NT2/D1 (cell line): Measurements from ENCODE around the gene OTOG.

Experiments
- DNase-seq: peaks from one replicate; pipeline ENCODE4 v3.0.0-alpha.2; 2011; ENCODE audit warnings: low read depth, low spot score
- H3K27me3 ChIP-seq: 2 replicates; pipeline ENCODE4 v1.6.0; 2011; ENCODE audit warnings: mild to moderate bottlenecking; ENCODE audit not compliant: insufficient read length, insufficient read depth
- H3K36me3 ChIP-seq: 2 replicates; pipeline ENCODE4 v1.6.1; 2011; ENCODE audit warnings: mild to moderate bottlenecking, low read length, mixed read lengths; ENCODE audit not compliant: insufficient read depth, insufficient read length
- H3K4me1 ChIP-seq: 2 replicates; pipeline ENCODE4 v1.5.1; 2011; ENCODE audit not compliant: insufficient read depth, insufficient read length
- H3K4me3 ChIP-seq: 2 replicates; pipeline ENCODE4 v1.5.1; 2011; ENCODE audit warnings: low read depth; ENCODE audit not compliant: insufficient read length
- H3K9ac ChIP-seq: 2 replicates; pipeline ENCODE4 v1.6.0; 2011; ENCODE audit warnings: low read depth; ENCODE audit not compliant: insufficient read length
- H3K9me3 ChIP-seq: 2 replicates; pipeline ENCODE4 v1.5.1; 2011; ENCODE audit warnings: mild to moderate bottlenecking, low read length; ENCODE audit not compliant: insufficient read depth
- SUZ12 ChIP-seq: IDR thresholded peaks from 2 replicates; pipeline ENCODE4 v1.6.1; 2011; ENCODE audit not compliant: insufficient read length, insufficient read depth; ENCODE audit errors: extremely low read depth
- YY1 ChIP-seq: IDR thresholded peaks from 2 replicates; pipeline ENCODE4 v1.6.1; 2011; ENCODE audit not compliant: insufficient read length, insufficient read depth
- ZNF274 ChIP-seq: IDR thresholded peaks from 2 replicates; pipeline ENCODE4 v1.6.1; 2011; ENCODE audit warnings: mild to moderate bottlenecking, low read depth, low read length

Gene OTOG

GRCh38 chr11:17607083-17607429 is 60.0 kb downstream of the OTOG start:
- no peak overlapping the region for H3K9ac ChIP-seq
- peaks cover 3% of the 10 kb centered on the region for H3K4me1 ChIP-seq
- no peaks in the 10 kb centered on the region for H3K36me3 ChIP-seq
- no peak for TF ChIP-seq YY1
- TF ChIP-seq SUZ12 = no peak
- TF ChIP-seq ZNF274 = no peak
- no peak overlapping the region for H3K4me3 ChIP-seq
- peaks cover 19% of the 10 kb centered on the region for H3K27me3 ChIP-seq
- H3K9me3 ChIP-seq = no peaks in the 10 kb centered on the region
- no peak for DNase-seq

- Histone ChIP-seq H3K27me3 (peaks cover 11% of the 10 kb centered on the region), H3K36me3 (no peaks in the 10 kb centered on the region), H3K9ac (no peak overlapping the region), H3K4me1 (peaks cover 2% of the 10 kb centered on the region), H3K9me3 (no peaks in the 10 kb centered on the region), H3K4me3 (no peak overlapping the region)
- TF ChIP-seq SUZ12 (no peak), ZNF274 (no peak), YY1 (no peak)
- DNase-seq = no peak
Measured at GRCh38 chr11:17607591-17608570, 60.8 kb downstream of the OTOG start.

- peaks cover 3% of the 10 kb centered on the region for H3K27me3 ChIP-seq
- TF ChIP-seq SUZ12 (no peak), YY1 (no peak), ZNF274 (no peak)
Measured at GRCh38 chr11:17608821-17609220, 61.8 kb downstream of the OTOG start.

GRCh38 chr11:17609291-17610084 is 62.4 kb downstream of the OTOG start:
- TF ChIP-seq ZNF274 = no peak
- TF ChIP-seq SUZ12 = no peak
- TF ChIP-seq YY1 = no peak
- DNase-seq = no peak
- Histone ChIP-seq H3K27me3 (no peaks in the 10 kb centered on the region), H3K4me1 (peaks cover 2% of the 10 kb centered on the region), H3K9ac (no peak overlapping the region), H3K9me3 (no peaks in the 10 kb centered on the region), H3K36me3 (no peaks in the 10 kb centered on the region), H3K4me3 (no peak overlapping the region)

More at GRCh38 chr11:17608821-17609220, 61.8 kb downstream of the OTOG start:
- Histone ChIP-seq H3K9me3 (no peaks in the 10 kb centered on the region), H3K9ac (no peak overlapping the region), H3K36me3 (no peaks in the 10 kb centered on the region), H3K4me1 (peaks cover 2% of the 10 kb centered on the region), H3K4me3 (no peak overlapping the region)
- DNase-seq = no peak

- H3K27me3 ChIP-seq = no peaks in the 10 kb centered on the region
- H3K36me3 ChIP-seq = no peaks in the 10 kb centered on the region
- H3K4me1 ChIP-seq = peaks cover 2% of the 10 kb centered on the region
- DNase-seq = no peak
- H3K4me3 ChIP-seq = no peak overlapping the region
- H3K9me3 ChIP-seq = no peaks in the 10 kb centered on the region
- no peak overlapping the region for H3K9ac ChIP-seq
- no peak for TF ChIP-seq YY1
Measured at GRCh38 chr11:17610085-17610894, 63.2 kb downstream of the OTOG start.

GRCh38 chr11:17611049-17611448 is 64.0 kb downstream of the OTOG start:
- no peak for TF ChIP-seq YY1
- Histone ChIP-seq H3K9ac (no peak overlapping the region), H3K36me3 (no peaks in the 10 kb centered on the region), H3K9me3 (no peaks in the 10 kb centered on the region), H3K27me3 (no peaks in the 10 kb centered on the region), H3K4me3 (no peak overlapping the region), H3K4me1 (peaks cover under 1% of the 10 kb centered on the region)
- no peak for DNase-seq
